ENCODE data around the gene CDH13.
A peak's percentile ranks its signal among the peaks of the same experiment; 100 is the strongest.

CDH13 gene

GRCh38 chr16:83070416-83071209 lies 443.8 kb downstream of the CDH13 start:
- no peak for DNase-seq

DNA sequence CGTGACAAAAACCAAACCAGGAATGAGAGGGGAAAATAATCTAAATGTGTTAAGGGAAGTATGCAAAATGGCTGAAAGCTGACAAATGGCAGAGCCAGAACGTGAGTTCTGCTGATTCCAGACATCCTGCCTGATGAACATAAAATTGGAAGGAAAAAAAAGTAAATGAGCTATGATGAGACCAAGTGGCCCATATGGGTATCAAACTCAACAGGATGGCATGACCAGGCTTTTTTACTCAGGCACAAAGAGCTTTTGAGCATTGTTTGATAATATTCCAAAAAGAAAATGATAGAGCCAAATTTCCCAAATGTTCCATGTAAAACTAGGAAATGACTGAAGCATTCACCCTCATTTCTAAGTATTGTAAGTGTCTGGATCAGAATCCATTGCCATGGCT lies 449.2 kb downstream of the CDH13 start:
- no peak for DNase-seq

- DNase-seq: no peak
Measured at GRCh38 chr16:83083361-83083760, 456.6 kb downstream of the CDH13 start.

GRCh38 chr16:83085660-83086059 lies 458.9 kb downstream of the CDH13 start:
- no peak for DNase-seq

GRCh38 chr16:83095941-83096692 lies 469.3 kb downstream of the CDH13 start:
- DNase-seq: peak; percentile 15

GRCh38 chr16:83098536-83098935 lies 471.8 kb downstream of the CDH13 start:
- DNase-seq: no peak

GRCh38 chr16:83100679-83101078 lies 473.9 kb downstream of the CDH13 start:
- no peak for DNase-seq

GRCh38 chr16:83102336-83102735 lies 475.6 kb downstream of the CDH13 start:
- DNase-seq: no peak

- DNase-seq: no peak
Measured at GRCh38 chr16:83105279-83106077, 478.7 kb downstream of the CDH13 start.

GRCh38 chr16:83109490-83110125 lies 482.8 kb downstream of the CDH13 start:
- DNase-seq: no peak

DNA sequence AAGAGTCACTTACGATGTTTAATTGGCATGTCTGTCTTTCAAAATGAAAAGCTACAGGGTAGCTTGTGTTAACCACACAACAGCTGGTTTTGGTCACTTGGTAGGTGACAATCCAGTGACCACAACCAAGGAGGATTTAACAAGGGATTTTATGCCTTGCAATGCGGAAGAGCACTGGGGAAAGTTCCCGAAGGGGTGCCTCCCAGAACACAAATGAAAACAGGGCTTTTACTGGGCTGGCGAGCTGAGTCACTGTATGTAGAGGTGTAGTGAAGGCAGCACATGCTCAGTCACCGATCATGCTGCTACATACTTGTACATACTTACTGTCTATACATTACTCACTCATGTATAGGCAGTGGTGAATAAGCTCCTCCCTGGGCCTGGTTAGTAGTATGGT lies 483.5 kb downstream of the CDH13 start:
- no peak for DNase-seq

DNA sequence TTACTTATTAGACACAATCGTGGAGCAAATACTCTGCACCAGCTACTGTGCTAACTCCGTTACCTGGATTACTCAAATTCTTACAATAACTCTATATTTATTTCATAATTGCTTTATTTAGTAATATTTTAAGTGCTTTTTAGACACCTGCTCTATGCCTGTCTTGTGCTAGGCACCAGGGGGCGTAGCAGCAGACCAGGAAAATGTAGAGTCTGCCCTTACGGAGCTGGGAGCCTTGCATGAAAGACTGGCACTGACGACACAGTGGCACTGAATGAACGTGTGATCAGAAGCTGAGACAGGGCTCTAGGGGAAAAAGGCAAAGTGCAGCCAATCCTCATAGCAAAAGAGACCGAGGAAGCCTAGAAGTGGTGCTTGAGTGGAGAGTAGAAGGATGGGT lies 486.5 kb downstream of the CDH13 start:
- peak; percentile 9 for DNase-seq

GRCh38 chr16:83113811-83114210 lies 487.0 kb downstream of the CDH13 start:
- no peak for DNase-seq

DNA sequence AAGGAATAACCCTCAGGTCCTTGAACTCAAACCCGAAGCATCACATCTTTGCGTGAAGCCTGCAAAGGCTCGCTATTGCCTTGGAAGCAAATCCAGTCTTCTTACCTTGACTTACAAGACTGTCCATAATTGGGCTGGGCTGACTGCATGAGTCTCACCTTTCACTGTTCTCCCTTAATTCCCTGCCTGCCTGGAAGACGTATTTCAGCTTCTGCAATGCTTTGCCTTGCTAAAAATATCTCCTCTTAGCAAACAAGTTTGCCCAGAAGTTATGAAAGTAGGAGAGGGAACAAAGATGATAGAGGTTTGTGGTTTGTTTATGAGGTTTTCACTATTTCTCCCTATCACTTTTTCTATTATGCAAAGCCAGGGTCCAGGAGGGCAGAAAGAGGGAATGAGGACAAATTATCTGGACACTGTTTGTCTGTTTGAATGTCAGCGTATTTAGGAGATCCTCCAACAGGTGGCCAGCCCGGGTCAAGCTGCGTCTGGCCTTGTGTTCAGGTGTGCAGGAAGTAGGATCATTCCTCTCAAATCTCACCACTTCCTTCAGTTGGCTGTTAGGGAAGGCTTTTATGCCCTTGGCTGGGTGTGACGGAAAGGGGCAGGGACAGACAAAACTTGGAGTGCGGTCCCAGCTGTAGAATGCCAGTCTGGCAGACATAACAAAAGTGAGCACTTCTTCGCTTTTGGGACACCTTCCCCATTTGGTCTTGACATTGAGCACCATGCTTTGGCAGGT lies 488.9 kb downstream of the CDH13 start:
- DNase-seq: no peak

- no peak for DNase-seq
Measured at GRCh38 chr16:83116274-83116892, 489.6 kb downstream of the CDH13 start.

- DNase-seq: no peak
Measured at GRCh38 chr16:83117810-83118209, 491.0 kb downstream of the CDH13 start.

GRCh38 chr16:83118365-83118764 lies 491.6 kb downstream of the CDH13 start:
- no peak for DNase-seq

DNA sequence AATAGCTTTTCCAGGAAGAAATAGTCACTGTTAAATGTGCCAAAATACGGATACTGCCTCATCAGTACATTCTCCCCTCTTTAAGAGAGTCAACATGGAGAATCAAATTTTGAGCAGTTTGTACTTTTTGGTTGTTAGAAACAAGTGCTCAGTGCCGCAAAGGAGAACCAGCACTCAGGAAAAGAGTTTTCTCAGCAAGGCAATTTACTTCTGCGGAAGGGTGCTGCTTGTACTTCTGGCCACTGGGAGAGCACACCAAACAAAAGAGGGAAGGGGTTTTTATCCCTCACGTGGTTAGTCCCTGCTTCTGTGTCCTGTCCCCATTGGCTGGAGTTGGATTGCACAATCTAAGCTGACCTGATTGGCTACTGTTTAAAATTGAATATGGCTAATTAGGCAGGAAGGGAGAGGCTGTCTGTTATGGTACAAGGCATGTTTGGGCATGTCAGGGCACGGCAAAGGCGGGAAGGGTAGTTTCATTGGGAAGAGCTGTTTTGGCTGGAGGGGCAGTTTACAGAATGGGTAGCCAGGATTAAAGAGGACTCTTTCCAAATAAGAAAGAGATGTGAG lies 499.3 kb downstream of the CDH13 start:
- no peak for DNase-seq

GRCh38 chr16:83128041-83128440 lies 501.3 kb downstream of the CDH13 start:
- DNase-seq: no peak

DNA sequence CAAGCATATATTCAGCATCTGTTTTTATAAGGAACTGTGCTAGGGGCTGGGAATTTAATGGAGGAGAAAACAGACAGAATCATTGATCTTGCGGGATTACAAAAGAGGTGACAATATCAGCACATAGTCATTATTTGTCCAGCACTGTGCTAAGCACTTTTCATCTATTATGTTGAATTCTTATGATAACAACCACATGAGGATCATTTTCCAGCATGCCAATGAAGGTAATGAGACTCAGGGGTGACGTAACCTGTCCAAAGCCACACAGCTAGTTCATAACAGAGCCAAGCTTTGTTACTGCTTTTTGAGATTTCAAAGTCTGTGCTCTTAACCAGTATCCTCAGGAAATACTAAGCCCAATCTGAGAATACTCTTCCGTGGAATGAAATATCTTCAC lies 503.3 kb downstream of the CDH13 start:
- DNase-seq: no peak

DNA sequence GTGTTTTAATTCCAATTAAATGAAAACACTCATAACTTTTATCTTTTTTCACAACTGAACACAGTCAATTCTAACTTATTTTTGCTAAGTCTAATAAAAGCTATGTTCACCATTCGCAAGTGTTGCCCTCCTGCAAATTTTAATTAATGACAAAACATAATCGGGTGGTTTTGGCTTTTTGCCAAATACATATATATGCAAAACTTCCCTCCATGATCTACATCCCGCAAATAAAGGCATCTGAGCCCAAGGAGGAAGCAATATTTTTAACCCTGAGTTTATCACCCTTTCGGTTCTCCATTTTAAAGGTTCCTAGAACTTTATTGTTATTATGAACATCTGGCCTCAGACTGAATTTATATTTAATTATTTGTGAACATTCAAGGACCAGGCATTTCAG lies 507.9 kb downstream of the CDH13 start:
- no peak for DNase-seq

DNA sequence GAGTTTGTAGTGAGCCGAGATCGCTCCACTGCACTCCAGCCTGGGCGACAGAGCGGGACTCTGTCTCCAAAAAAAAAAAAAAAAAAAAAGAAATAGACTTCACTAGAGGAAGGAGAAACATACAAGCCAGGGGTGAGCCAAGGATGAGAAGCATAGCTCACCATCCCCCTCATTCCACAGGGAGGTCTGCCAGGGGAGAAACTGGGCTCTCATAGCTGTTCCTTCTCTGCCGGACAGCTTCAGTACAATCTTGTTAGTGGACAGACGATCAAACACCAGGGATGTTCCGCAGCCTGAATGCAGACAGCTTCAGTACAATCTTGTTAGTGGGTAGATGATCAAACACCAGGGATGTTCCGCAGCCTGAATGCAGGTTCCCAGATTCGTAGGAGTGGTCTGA lies 509.6 kb downstream of the CDH13 start:
- no peak for DNase-seq

All from kidney glomerular epithelial cell (primary cell).